K562 (cell line): ENCODE results near the gene SPATA33. TPM values are rescaled to one million over a fixed set of nuclear protein-coding genes. Genes with fewer than 3 reads are reported as not detected.

ENCODE experiments used
- ATF7 ChIP-seq: fragments of 450-650 bp; IDR thresholded peaks from 2 replicates; pipeline ENCODE4 v1.7.1; 2014; ENCODE audit warnings: mild to moderate bottlenecking, moderate library complexity
- BCOR ChIP-seq: fragments of 450-650 bp; IDR thresholded peaks from 2 replicates; pipeline ENCODE4 v1.6.1; 2016
- CEBPB ChIP-seq: fragments of 450-650 bp; IDR thresholded peaks from 2 replicates; pipeline ENCODE4 v1.6.1; 2016; ENCODE audit warnings: missing genetic modification characterization, missing compliant biosample characterization
- ELK1 ChIP-seq: sonication (generic); formaldehyde crosslinking; IDR thresholded peaks from 2 replicates; pipeline ENCODE4 v1.8.1; 2022; ENCODE audit warnings: missing genetic modification reagents
- FOSL1 ChIP-seq: fragments of 200-800 bp; sonication (Bioruptor generic); conservative IDR thresholded peaks from 2 replicates; pipeline ENCODE4 v1.6.1; 2016; ENCODE audit warnings: missing genetic modification characterization, missing compliant biosample characterization
- FOXA3 ChIP-seq, 2 experiments: fragments of 450-650 bp in 1 of 2; sonication (generic) in 1 of 2; formaldehyde crosslinking; IDR thresholded peaks in 1 of 2; conservative IDR thresholded peaks in 1 of 2; 2 replicates each; pipeline versions ENCODE4 v1.4.0 to v1.8.0; 2020 to 2022; ENCODE audit warnings: mild to moderate bottlenecking in 2 of 2, missing genetic modification reagents in 1 of 2
- KLF16 ChIP-seq: IDR thresholded peaks from 2 replicates; pipeline ENCODE4 v1.6.1; 2016; ENCODE audit warnings: antibody characterized with exemption
- MCM7 ChIP-seq, 2 experiments: fragments of 450-650 bp; IDR thresholded peaks; 2 replicates each; pipeline ENCODE4 v1.6.1; 2016 to 2018
- MECOM ChIP-seq: fragments of 250-450 bp; sonication (Bioruptor Pico); IDR thresholded peaks from 2 replicates; pipeline ENCODE4 v1.8.0; 2022; ENCODE audit warnings: inconsistent platforms
- RAD51 ChIP-seq: fragments of 450-650 bp; IDR thresholded peaks from 2 replicates; pipeline ENCODE4 v1.7.1; 2016; ENCODE audit warnings: low read depth, mild to moderate bottlenecking, borderline replicate concordance
- SNRNP70 ChIP-seq: fragments of 200-400 bp; formaldehyde crosslinking; optimal IDR thresholded peaks from 2 replicates; pipeline ENCODE3; 2017; ENCODE audit warnings: low read depth, low read length
- SRF ChIP-seq, 2 experiments: fragments of 250-450, 450-650 bp in 1 of 2; sonication (Bioruptor Pico) in 1 of 2; sonication (generic) in 1 of 2; formaldehyde crosslinking; IDR thresholded peaks; 2 replicates each; pipeline versions ENCODE4 v1.5.0 to v1.5.1; 2020 to 2022; ENCODE audit warnings: mild to moderate bottlenecking in 1 of 2, missing genetic modification reagents in 1 of 2
- XRCC4 ChIP-seq: IDR thresholded peaks from one replicate; pipeline ENCODE4 v1.6.1; 2011; ENCODE audit not compliant: insufficient read depth, insufficient read length; ENCODE audit errors: extremely low read depth
- ZBTB40 ChIP-seq, 2 experiments: fragments of 450-650 bp in 1 of 2; sonication (generic) in 1 of 2; formaldehyde crosslinking in 1 of 2; IDR thresholded peaks; 2 replicates each; pipeline versions ENCODE4 v1.7.1 to v1.9.0; 2016 to 2022; ENCODE audit warnings: inconsistent platforms in 1 of 2, mild to moderate bottlenecking in 1 of 2, missing genetic modification reagents in 1 of 2
- ZBTB9 ChIP-seq: fragments of 450-650 bp; formaldehyde crosslinking; IDR thresholded peaks from 2 replicates; pipeline ENCODE4 v1.4.0; 2020; ENCODE audit warnings: mild to moderate bottlenecking, moderate library complexity
- ZFX ChIP-seq: sonication (generic); formaldehyde crosslinking; IDR thresholded peaks from 2 replicates; pipeline ENCODE4 v1.8.0; 2022; ENCODE audit warnings: mild to moderate bottlenecking, missing genetic modification reagents, moderate library complexity
- ZSCAN29 ChIP-seq: fragments of 450-650 bp; IDR thresholded peaks from 2 replicates; pipeline ENCODE4 v1.6.1; 2017
- polyA plus RNA-seq, 8 experiments: library from polyadenylated mRNA; depleted of rRNA in 4 of 8; stranded (reverse) in 5 of 8; unstranded in 3 of 8; fragments of >200 nt; fragmentation: Nextera tagmentation in 2 of 8; fragmentation: Illumina TruSeq in 1 of 8; extraction: Ambion mirVana in 2 of 8; extraction: Trizol in 1 of 8; gene quantifications; 2 replicates each; pipeline versions ENCODE4 v1.2.1 to v1.2.3, GENCODE V29; 2011 to 2014; ENCODE audit warnings: inconsistent platforms in 1 of 8, missing spikeins in 1 of 8
- total RNA-seq, 7 experiments: library from RNA; depleted of rRNA in 6 of 7; stranded (reverse); fragments of >200 nt in 6 of 7; fragmentation: Illumina TruSeq in 2 of 7; extraction: Trizol in 2 of 7; gene quantifications; 2 replicates each; pipeline versions ENCODE4 v1.2.1 to v1.2.3, GENCODE V29; 2011 to 2021; ENCODE audit warnings: low replicate concordance in 1 of 7

Gene SPATA33
- total and polyA plus RNA-seq, 9 of the 15 experiments (the other 6 are each of a cell fraction or from before 2014, with no cell fraction given) = 4.0 to 20.0 (median 11.8) TPM

GRCh38 chr16:89687092-89687940 is 29.7 kb downstream of the SPATA33 start (continued):
- TF ChIP-seq ZBTB40 (IDR thresholded peaks at IDR 0.05) (no peak), ZBTB40 (CRISPR knock-in tag; IDR thresholded peaks at IDR 0.05) (no peak), RAD51 (no peak), SRF (CRISPR knock-in tag; IDR thresholded peaks at IDR 0.05) (no peak), MCM7 (IDR thresholded peaks at IDR 0.05) (no peak), ZFX (CRISPR knock-in tag) (peak; percentile 12; the same call in 1 of the 2 replicates), ZSCAN29 (no peak), SNRNP70 (no peak), FOXA3 (CRISPR knock-in tag; conservative IDR thresholded peaks at IDR 0.05 in 1 of 2, IDR thresholded peaks at IDR 0.05 in 1 of 2) (peak in 1 of 2 experiments; percentile 16; a peak in 1 of 4 replicates), ZBTB9 (CRISPR knock-in tag) (no peak), MECOM (no peak), XRCC4 (no peak), CEBPB (tag) (no peak), ELK1 (CRISPR knock-in tag) (no peak), KLF16 (no peak), FOSL1 (tag) (no peak), BCOR (no peak), ATF7 (no peak)
